Endothelial cell (in vitro differentiated cells): ENCODE data around the gene COL6A3. TPM values are rescaled to one million over a fixed set of nuclear protein-coding genes. Genes with fewer than 3 reads are reported as not detected.

Source experiments
- DNase-seq: peaks from one replicate; pipeline ENCODE4 v3.0.0; 2021; ENCODE audit warnings: low spot score
- H3K27ac Mint-ChIP-seq: one replicate; pipeline ENCODE4 v1.8.0; 2021; ENCODE audit warnings: mixed read lengths, inconsistent platforms; ENCODE audit not compliant: unreplicated experiment
- H3K27me3 Mint-ChIP-seq: one replicate; pipeline ENCODE4 v1.8.0; 2021; ENCODE audit warnings: mild to moderate bottlenecking, moderate library complexity, mixed read lengths, inconsistent platforms; ENCODE audit not compliant: unreplicated experiment
- H3K36me3 Mint-ChIP-seq: one replicate; pipeline ENCODE4 v1.8.0; 2021; ENCODE audit warnings: mild to moderate bottlenecking, low read depth, mixed read lengths, inconsistent platforms; ENCODE audit not compliant: unreplicated experiment
- H3K4me1 Mint-ChIP-seq: one replicate; pipeline ENCODE4 v1.8.0; 2021; ENCODE audit warnings: mild to moderate bottlenecking, mixed read lengths, inconsistent platforms; ENCODE audit not compliant: unreplicated experiment
- H3K4me3 Mint-ChIP-seq: one replicate; pipeline ENCODE4 v1.8.0; 2021; ENCODE audit warnings: mild to moderate bottlenecking, mixed read lengths, inconsistent platforms; ENCODE audit not compliant: unreplicated experiment
- H3K9me3 Mint-ChIP-seq: one replicate; pipeline ENCODE4 v1.8.0; 2021; ENCODE audit warnings: mixed read lengths, inconsistent platforms; ENCODE audit not compliant: unreplicated experiment
- CTCF ChIP-seq: fragments of 200-600 bp; sonication (generic); IDR thresholded peaks from one replicate; pipeline ENCODE4 v1.5.0; 2021; ENCODE audit warnings: antibody characterized with exemption; ENCODE audit not compliant: unreplicated experiment
- total RNA-seq: library from RNA; stranded (reverse); fragmentation: NEBNext Ultra II Directional; extraction: Animal tissue kit (Norgen Biotek cat#: 25700); gene quantifications from one replicate; pipeline ENCODE4 v1.2.1, GENCODE V29; 2021; ENCODE audit not compliant: unreplicated experiment

The COL6A3 gene
- total RNA-seq, 1 donor from 2014 or later = 1.6 TPM

GRCh38 chr2:237290261-237290660 is 123.7 kb downstream of the COL6A3 start:
- Mint-ChIP-seq H3K27me3 (peaks cover 1% of the 10 kb centered on the region), H3K4me1 (peaks cover 6% of the 10 kb centered on the region), H3K4me3 (no peak overlapping the region), H3K27ac (no peak overlapping the region), H3K9me3 (no peaks in the 10 kb centered on the region), H3K36me3 (no peaks in the 10 kb centered on the region)
- DNase-seq = no peak
- no peak for TF ChIP-seq CTCF

GRCh38 chr2:237289139-237289538 is 124.8 kb downstream of the COL6A3 start:
- peaks cover 1% of the 10 kb centered on the region for H3K4me1 Mint-ChIP-seq
- DNase-seq = no peak
- TF ChIP-seq CTCF = no peak
- no peaks in the 10 kb centered on the region for H3K9me3 Mint-ChIP-seq
- H3K36me3 Mint-ChIP-seq = no peaks in the 10 kb centered on the region
- no peak overlapping the region for H3K27ac Mint-ChIP-seq
- H3K27me3 Mint-ChIP-seq = peaks cover 1% of the 10 kb centered on the region
- no peak overlapping the region for H3K4me3 Mint-ChIP-seq

- peaks cover 1% of the 10 kb centered on the region for H3K27me3 Mint-ChIP-seq
- H3K9me3 Mint-ChIP-seq = no peaks in the 10 kb centered on the region
- H3K27ac Mint-ChIP-seq = no peak overlapping the region
Observed at GRCh38 chr2:237287872-237288271, 126.1 kb downstream of the COL6A3 start.

GRCh38 chr2:237283131-237283928 is 130.6 kb downstream of the COL6A3 start:
- no peak for DNase-seq
- H3K27me3 Mint-ChIP-seq = peaks cover 1% of the 10 kb centered on the region
- no peak overlapping the region for H3K27ac Mint-ChIP-seq
- H3K36me3 Mint-ChIP-seq = no peaks in the 10 kb centered on the region
- H3K9me3 Mint-ChIP-seq = no peaks in the 10 kb centered on the region
- no peak overlapping the region for H3K4me3 Mint-ChIP-seq
- no peak for TF ChIP-seq CTCF
- H3K4me1 Mint-ChIP-seq = no peaks in the 10 kb centered on the region

More at GRCh38 chr2:237287872-237288271, 126.1 kb downstream of the COL6A3 start:
- no peak overlapping the region for H3K4me3 Mint-ChIP-seq
- no peak for TF ChIP-seq CTCF
- DNase-seq = no peak
- no peaks in the 10 kb centered on the region for H3K4me1 Mint-ChIP-seq
- H3K36me3 Mint-ChIP-seq = no peaks in the 10 kb centered on the region

- Mint-ChIP-seq H3K4me1 (no peaks in the 10 kb centered on the region), H3K27ac (no peak overlapping the region), H3K9me3 (no peaks in the 10 kb centered on the region), H3K27me3 (peaks cover 1% of the 10 kb centered on the region), H3K36me3 (no peaks in the 10 kb centered on the region), H3K4me3 (no peak overlapping the region)
- no peak for DNase-seq
- no peak for TF ChIP-seq CTCF
Observed at GRCh38 chr2:237282568-237283128, 131.3 kb downstream of the COL6A3 start.
